CD4-positive, alpha-beta T cell treated with Interleukin-17A for 4 hours (primary cell): ENCODE data around the gene THBS3.
"Not testable (repeated sequence)": the region's sequence is repeated elsewhere in the genome, so short reads cannot be mapped to it uniquely, and the experiment has no call there.

ENCODE experiments used
- DNase-seq: peaks from one replicate; pipeline ENCODE4 v3.0.0-alpha.2; 2020; ENCODE audit warnings: mixed read lengths

THBS3 gene

DNA sequence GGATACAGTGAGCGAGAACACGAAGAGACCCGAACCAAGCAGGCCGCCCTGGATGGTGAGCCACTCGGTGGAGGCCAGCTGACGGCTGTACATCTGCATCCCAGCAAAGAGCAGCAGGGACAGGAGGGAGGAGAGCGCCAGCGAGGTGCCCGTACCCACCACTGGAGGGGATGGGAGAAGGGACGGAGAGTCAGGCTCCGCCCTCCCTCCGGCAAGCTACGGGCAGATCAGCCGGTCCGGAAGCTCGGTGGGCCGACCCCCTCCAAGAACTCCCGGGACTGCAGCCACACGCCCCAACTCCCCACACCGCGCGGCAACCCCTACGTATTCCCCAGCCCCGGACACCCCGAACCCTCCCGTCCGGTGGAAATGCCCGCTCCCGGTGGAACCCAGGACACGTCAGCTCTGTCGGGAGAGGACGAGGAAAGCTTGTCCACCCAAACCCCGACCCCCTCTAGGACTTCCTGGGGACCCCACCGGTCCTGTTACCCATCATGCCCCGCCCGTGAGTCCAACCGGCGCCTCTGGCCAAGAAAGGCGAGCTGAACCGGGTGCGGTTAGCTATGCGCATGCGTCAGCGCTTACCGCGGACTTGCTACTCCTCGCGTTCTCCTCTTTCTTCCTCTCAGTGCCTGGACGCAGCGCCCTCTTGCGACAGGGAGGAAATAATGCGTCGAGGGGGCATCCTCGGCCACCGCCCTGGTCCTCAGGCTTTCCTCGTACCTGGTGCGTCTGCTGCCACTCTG lies 34.8 kb downstream of the THBS3 start, which contains the start of gene KRTCAP2:
KRTCAP2 (minus strand) TSS at position 573 of the 746 bp plus-strand sequence; CDS start at position 493, 80 bp downstream.
- peak; percentile 95 for DNase-seq

GRCh38 chr1:155171836-155172731 lies 35.6 kb downstream of the THBS3 start:
- DNase-seq, result peak; percentile 50

DNA sequence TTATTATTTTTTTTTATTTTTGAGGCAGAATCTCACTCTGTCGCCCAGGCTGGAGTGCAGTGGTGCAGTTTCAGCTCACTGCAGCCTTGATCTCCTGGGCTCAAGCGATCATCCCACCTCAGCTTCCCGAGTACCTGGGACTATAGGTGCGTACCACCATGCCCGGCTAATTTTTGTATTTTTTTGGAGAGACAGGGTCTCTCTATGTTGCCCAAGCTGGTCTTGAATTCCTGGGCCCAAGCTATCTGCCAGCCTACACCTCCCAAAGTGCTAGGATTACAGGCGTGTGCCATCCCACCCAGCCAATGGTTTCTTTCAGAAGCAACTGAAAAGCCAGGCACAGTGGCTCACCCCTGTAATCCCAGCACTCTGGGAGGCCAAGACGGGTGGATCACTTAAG lies 36.9 kb downstream of the THBS3 start:
- no peak for DNase-seq

GRCh38 chr1:155170101-155170785 lies 37.5 kb downstream of the THBS3 start:
- no peak for DNase-seq

GRCh38 chr1:155169541-155169940 lies 38.2 kb downstream of the THBS3 start:
- DNase-seq, result no peak

DNA sequence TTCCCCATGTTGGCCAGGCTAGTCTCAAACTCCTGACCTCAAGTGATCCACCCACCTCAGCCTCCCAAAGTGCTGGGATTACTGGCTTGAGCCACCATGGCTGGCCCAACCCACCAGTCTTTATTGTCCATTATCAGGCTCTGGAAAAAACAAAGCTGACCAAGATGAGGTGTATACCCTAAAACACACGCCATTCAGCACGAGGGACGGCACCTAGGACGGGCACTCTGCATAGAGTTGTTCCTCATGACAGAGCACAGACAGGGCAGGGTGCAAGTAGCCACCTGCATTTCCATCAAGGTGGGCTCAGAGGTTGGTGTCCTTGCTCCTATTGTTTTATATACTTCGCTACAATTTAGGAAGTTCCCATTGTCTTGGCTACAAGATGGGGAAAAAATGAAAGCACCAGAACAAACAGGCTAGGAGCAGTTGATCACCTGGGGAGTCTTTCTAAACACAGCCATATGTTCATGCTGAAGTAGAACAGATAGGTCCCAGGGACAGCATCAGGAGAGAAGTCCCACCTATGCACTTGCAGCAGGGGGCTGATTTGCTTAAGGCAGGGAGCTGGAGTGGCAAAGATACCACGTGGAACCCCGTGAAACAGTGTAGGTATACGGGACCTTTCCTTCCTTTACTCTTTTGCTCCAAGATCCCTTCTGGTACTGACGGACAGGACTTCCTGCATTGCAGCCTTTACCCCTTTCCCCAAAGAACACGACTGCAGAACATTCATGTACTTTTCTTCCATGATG lies 39.1 kb downstream of the THBS3 start:
- no peak for DNase-seq

DNA sequence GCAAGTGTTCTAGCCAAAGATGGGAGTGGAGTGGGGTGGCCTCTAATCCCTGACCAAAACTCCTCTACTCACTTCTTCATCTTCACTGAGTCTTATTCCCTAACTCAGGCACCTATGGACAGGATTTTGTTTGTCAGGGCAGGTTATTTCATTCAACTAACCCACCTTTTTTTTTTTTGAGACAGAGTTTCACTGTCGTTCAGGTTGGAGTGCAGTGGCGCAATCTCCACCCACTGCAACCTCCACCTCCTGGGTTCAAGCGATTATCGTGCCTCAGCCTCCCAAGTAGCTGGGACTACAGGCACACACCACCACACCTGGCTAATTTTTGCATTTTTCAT lies 39.6 kb downstream of the THBS3 start:
- not testable (repeated sequence) for DNase-seq

GRCh38 chr1:155167166-155168104 lies 40.3 kb downstream of the THBS3 start:
- peak; percentile 93 for DNase-seq

- no peak for DNase-seq
Measured at GRCh38 chr1:155166471-155167165, 41.1 kb downstream of the THBS3 start.

GRCh38 chr1:155166051-155166470 lies 41.6 kb downstream of the THBS3 start:
- no peak for DNase-seq

- not testable (repeated sequence) for DNase-seq
Measured at GRCh38 chr1:155164625-155165024, 43.1 kb downstream of the THBS3 start.

- DNase-seq, result not testable (repeated sequence)
Measured at GRCh38 chr1:155163785-155164184, 43.9 kb downstream of the THBS3 start.

GRCh38 chr1:155162631-155163030 lies 45.1 kb downstream of the THBS3 start:
- DNase-seq, result not testable (repeated sequence)

DNA sequence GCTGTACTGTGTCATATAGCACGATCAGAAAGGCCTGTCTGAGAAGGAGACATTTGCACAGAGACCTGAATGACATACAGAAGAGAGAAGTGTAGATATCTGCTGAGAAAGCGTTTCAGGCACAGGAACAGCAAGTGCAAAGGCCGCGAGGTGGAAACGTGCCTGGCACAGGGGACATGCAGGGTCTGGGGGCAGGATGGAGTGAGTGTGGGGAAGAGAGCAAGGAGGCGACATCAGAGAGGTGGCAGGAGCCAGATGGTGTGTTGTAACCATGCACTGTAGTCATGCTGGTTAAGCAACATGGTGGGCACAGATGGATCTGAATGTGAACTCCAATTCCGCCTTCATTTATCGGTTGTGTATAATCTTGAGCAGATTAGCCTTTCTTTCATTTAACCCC lies 47.6 kb downstream of the THBS3 start:
- no peak for DNase-seq

DNA sequence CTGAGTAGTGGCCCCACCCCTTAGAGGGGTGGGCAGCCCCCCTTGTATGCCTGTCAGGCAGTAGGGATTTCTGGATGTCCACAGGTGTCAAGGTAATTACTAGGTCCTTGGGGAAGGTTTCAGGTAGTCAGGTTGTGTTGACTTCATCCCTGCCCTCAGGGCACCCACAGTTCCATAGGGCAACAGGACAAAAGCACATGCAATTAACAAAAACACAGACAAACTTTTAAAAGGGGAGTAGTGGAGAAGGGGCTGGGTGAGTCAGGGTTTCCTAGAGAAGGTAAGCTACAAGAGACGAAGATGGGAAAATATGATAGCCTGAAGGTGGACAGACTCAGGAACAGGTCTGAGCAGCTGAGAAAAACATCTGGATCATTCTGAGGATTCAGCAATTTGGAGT lies 48.7 kb downstream of the THBS3 start:
- no peak for DNase-seq

GRCh38 chr1:155155996-155156643 lies 51.6 kb downstream of the THBS3 start:
- DNase-seq, result not testable (repeated sequence)
